Cardiac fibroblast (primary cell): ENCODE results near the gene ZNF687.

Experiments
- DNase-seq, 2 donors: peaks; one replicate each; pipeline versions ENCODE4 v3.0.0 to v3.0.0-alpha.2; 2010; ENCODE audit warnings: low read depth in 2 of 2
- H3K4me3 ChIP-seq, 2 donors: replicated peaks in 1 of 2; 1 replicate in 1 of 2; 2 replicates in 1 of 2; pipeline ENCODE4 v1.5.1; 2011; ENCODE audit warnings: low read depth in 2 of 2, low read length in 2 of 2, mild to moderate bottlenecking in 2 of 2, moderate library complexity in 1 of 2
- CTCF ChIP-seq: IDR thresholded peaks from one replicate; pipeline ENCODE4 v1.5.1; 2011; ENCODE audit warnings: low read depth, mild to moderate bottlenecking, low read length, inconsistent platforms

Gene ZNF687

GRCh38 chr1:151246786-151247185, 35.3 kb upstream of the ZNF687 start:
- no peak overlapping the region for H3K4me3 ChIP-seq
- DNase-seq, result no peak
- no peak for TF ChIP-seq CTCF

DNA sequence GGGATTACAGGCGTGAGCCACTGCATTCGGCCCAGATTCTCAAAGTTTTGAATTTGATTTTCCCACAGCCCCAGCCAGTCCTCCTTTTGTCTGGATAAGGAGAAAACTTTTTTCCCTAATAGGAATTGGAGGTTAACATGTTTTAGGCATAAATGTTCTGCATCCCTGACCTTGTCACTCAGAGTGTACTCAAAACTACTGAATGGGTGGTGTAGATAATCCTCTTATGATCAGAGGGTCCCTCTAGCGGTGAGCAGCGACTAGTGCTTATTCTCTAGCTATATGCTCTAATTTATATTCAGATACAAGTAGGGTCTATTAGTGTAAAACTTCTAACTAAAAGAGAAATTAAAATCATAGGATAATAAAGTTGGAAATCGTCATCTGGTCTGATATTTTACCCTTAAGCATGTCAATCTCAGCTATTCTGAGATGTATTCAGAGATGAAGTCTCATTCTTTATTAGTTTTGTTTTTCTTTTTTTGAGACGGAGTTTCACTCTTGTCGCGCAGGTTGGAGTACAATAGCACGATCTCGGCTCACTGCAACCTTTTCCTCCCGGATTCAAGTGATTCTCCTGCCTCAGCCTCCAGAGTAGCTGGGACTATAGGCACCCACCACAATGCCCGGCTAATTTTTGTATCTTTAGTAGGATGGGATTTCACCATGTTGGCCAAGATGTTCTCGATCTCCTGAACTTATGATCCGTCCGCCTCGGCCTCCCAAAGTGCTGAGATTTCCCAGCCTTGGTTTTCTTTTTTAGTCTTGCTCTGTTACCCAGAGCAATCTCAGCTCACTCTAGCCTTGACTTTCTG, 30.2 kb upstream of the ZNF687 start:
- H3K4me3 ChIP-seq, result no peak overlapping the region
- peak; percentile 82 for TF ChIP-seq CTCF
- DNase-seq, result peak; percentile 88

- TF ChIP-seq CTCF, result no peak
- peak; percentile 98 to 99 for DNase-seq
These were observed 27.6 kb upstream of the ZNF687 start, which contains the start of gene PSMD4 for GRCh38 chr1:151254217-151255213. PSMD4 (plus strand) TSS chr1:151254734; CDS start chr1:151254783, 49 bp downstream.

GRCh38 chr1:151255381-151255780, 26.7 kb upstream of the ZNF687 start:
- TF ChIP-seq CTCF, result no peak
- peak; percentile 10 to 41 for DNase-seq
- H3K4me3 ChIP-seq, result peak overlapping the region; percentile 79 to 84

More at GRCh38 chr1:151254217-151255213, 27.6 kb upstream of the ZNF687 start, which contains the start of gene PSMD4:
- H3K4me3 ChIP-seq, result peak within 1 kb of the TSS; percentile 79 to 84

DNA sequence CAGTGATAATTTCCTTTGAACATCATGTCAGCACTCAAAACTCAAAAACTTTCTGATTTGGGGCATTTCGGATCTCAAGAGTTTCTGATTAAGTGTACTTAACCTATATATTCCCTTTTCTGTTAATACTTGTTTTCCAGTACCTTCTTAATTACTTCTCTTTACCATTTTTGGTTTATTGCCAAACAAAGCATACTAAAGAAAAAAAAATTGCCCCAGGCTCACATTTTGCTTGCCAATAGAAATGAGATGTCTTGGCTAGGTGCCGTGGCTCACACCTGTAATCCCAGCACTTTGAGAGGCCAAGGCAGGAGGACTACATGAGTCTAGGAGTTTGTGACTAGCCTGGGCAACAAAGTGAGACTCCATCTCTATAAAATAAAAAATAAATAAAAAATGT, 22.7 kb upstream of the ZNF687 start:
- TF ChIP-seq CTCF, result no peak
- H3K4me3 ChIP-seq, result no peak overlapping the region
- DNase-seq, result no peak

- TF ChIP-seq CTCF, result no peak
- no peak overlapping the region for H3K4me3 ChIP-seq
- DNase-seq, result no peak
These were observed 16.5 kb upstream of the ZNF687 start for GRCh38 chr1:151265446-151266236.
